NCI-H748 (cell line): ENCODE results near the gene FCGR3A.
"Not testable (repeated sequence)": the region's sequence is repeated elsewhere in the genome, so short reads cannot be mapped to it uniquely, and the experiment has no call there.

Source experiments
- DNase-seq: peaks from one replicate; lab custom pipeline; 2025; ENCODE audit not compliant: unreplicated experiment; lab: John Stamatoyannopoulos, UW

The FCGR3A gene

GRCh38 chr1:161556990-161557389, 7.4 kb upstream of the FCGR3A start:
- not testable (repeated sequence) for DNase-seq

GRCh38 chr1:161556143-161556542, 6.5 kb upstream of the FCGR3A start:
- DNase-seq, result not testable (repeated sequence)

- not testable (repeated sequence) for DNase-seq
Observed at GRCh38 chr1:161554815-161555417, 5.3 kb upstream of the FCGR3A start.

- DNase-seq, result not testable (repeated sequence)
Observed at GRCh38 chr1:161554340-161554739, 4.7 kb upstream of the FCGR3A start.

- DNase-seq, result not testable (repeated sequence)
Observed at GRCh38 chr1:161553631-161554030, 4.0 kb upstream of the FCGR3A start.

GRCh38 chr1:161550942-161551341, 1.3 kb upstream of the FCGR3A start:
- DNase-seq, result not testable (repeated sequence)

GRCh38 chr1:161548749-161549406, 740 bp downstream of the FCGR3A start:
- not testable (repeated sequence) for DNase-seq

- not testable (repeated sequence) for DNase-seq
Observed at GRCh38 chr1:161547995-161548741, 1.4 kb downstream of the FCGR3A start.

GRCh38 chr1:161545005-161545731, 4.5 kb downstream of the FCGR3A start:
- not testable (repeated sequence) for DNase-seq

- not testable (repeated sequence) for DNase-seq
Observed at GRCh38 chr1:161543125-161543524, 6.5 kb downstream of the FCGR3A start.

GRCh38 chr1:161542091-161542559, 7.5 kb downstream of the FCGR3A start:
- not testable (repeated sequence) for DNase-seq

GRCh38 chr1:161540570-161540960, 9.1 kb downstream of the FCGR3A start:
- DNase-seq, result peak; percentile 33

- DNase-seq, result peak; percentile 87
Observed at GRCh38 chr1:161539731-161540569, 9.7 kb downstream of the FCGR3A start.

GRCh38 chr1:161538925-161539479, 10.6 kb downstream of the FCGR3A start:
- not testable (repeated sequence) for DNase-seq

GRCh38 chr1:161537068-161537669, 12.4 kb downstream of the FCGR3A start:
- not testable (repeated sequence) for DNase-seq

GRCh38 chr1:161532644-161533567, 16.7 kb downstream of the FCGR3A start:
- DNase-seq, result not testable (repeated sequence)

GRCh38 chr1:161531986-161532643, 17.5 kb downstream of the FCGR3A start:
- no peak for DNase-seq
